Liver (tissue), 9 donors: ENCODE data around the gene CAPN15. TPM values are rescaled to one million over a fixed set of nuclear protein-coding genes. Genes with fewer than 3 reads are reported as not detected.

ENCODE experiments used
- DNase-seq: peaks from one replicate; pipeline ENCODE4 v3.0.0-alpha.2; 2017; ENCODE audit warnings: low spot score
- H3K27ac ChIP-seq, 2 donors: one replicate each; pipeline ENCODE4 v1.7.0; 2013; ENCODE audit warnings: inconsistent platforms in 2 of 2, low read length in 2 of 2, control low read depth in 1 of 2, low read depth in 1 of 2, mild to moderate bottlenecking in 1 of 2
- H3K27me3 ChIP-seq, 4 donors: one replicate each; pipeline versions ENCODE4 v1.6.1 to v1.7.0; 2013; ENCODE audit warnings: low read length in 3 of 4, inconsistent platforms in 1 of 4, mild to moderate bottlenecking in 1 of 4, moderate library complexity in 1 of 4; ENCODE audit not compliant: control insufficient read depth in 4 of 4, insufficient read depth in 4 of 4
- H3K36me3 ChIP-seq, 4 donors: one replicate each; pipeline versions ENCODE4 v1.6.1 to v1.7.0; 2013; ENCODE audit warnings: low read length in 3 of 4, mild to moderate bottlenecking in 3 of 4, low read depth in 1 of 4, moderate library complexity in 1 of 4; ENCODE audit not compliant: control insufficient read depth in 4 of 4, insufficient read depth in 3 of 4
- H3K4me1 ChIP-seq, 4 donors: one replicate each; pipeline versions ENCODE4 v1.6.1 to v1.7.0; 2013; ENCODE audit warnings: low read length in 3 of 4, mild to moderate bottlenecking in 3 of 4, moderate library complexity in 1 of 4; ENCODE audit not compliant: control insufficient read depth in 4 of 4, insufficient read depth in 4 of 4
- H3K4me3 ChIP-seq, 3 donors: one replicate each; pipeline versions ENCODE4 v1.6.1 to v1.7.0; 2013; ENCODE audit warnings: low read length in 3 of 3, control low read depth in 1 of 3, low read depth in 1 of 3, mild to moderate bottlenecking in 1 of 3
- H3K9ac ChIP-seq, 2 donors: one replicate each; pipeline ENCODE4 v1.7.0; 2013; ENCODE audit warnings: low read length in 2 of 2, mild to moderate bottlenecking in 2 of 2, moderate library complexity in 2 of 2, control low read depth in 1 of 2, low read depth in 1 of 2
- H3K9me3 ChIP-seq, 4 donors: one replicate each; pipeline versions ENCODE4 v1.6.1 to v1.7.0; 2013; ENCODE audit warnings: low read length in 3 of 4; ENCODE audit not compliant: control insufficient read depth in 4 of 4
- EGR1 ChIP-seq, 2 donors: IDR thresholded peaks; 2 replicates each; pipeline ENCODE4 v1.6.1; 2016 to 2018; ENCODE audit warnings: antibody characterized with exemption in 2 of 2, low read depth in 2 of 2
- FOXA2 ChIP-seq: IDR thresholded peaks from 2 replicates; pipeline ENCODE4 v1.6.1; 2016; ENCODE audit warnings: antibody characterized with exemption
- HNF4G ChIP-seq: IDR thresholded peaks from 2 replicates; pipeline ENCODE4 v1.6.1; 2016; ENCODE audit warnings: antibody characterized with exemption
- JUND ChIP-seq, 2 donors: IDR thresholded peaks; 2 replicates each; pipeline ENCODE4 v1.6.1; 2016; ENCODE audit warnings: antibody characterized with exemption in 2 of 2
- NR2F2 ChIP-seq: IDR thresholded peaks from 2 replicates; pipeline ENCODE4 v1.6.1; 2016; ENCODE audit warnings: antibody characterized with exemption
- RAD21 ChIP-seq, 2 donors: IDR thresholded peaks; 2 replicates each; pipeline ENCODE4 v1.6.1; 2016; ENCODE audit warnings: antibody characterized with exemption in 2 of 2, mild to moderate bottlenecking in 2 of 2
- RXRA ChIP-seq, 2 donors: IDR thresholded peaks; 2 replicates each; pipeline ENCODE4 v1.6.1; 2017 to 2018; ENCODE audit warnings: antibody characterized with exemption in 2 of 2, mild to moderate bottlenecking in 1 of 2
- SP1 ChIP-seq: IDR thresholded peaks from 2 replicates; pipeline ENCODE4 v1.6.1; 2018; ENCODE audit warnings: antibody characterized with exemption, mild to moderate bottlenecking
- YY1 ChIP-seq: IDR thresholded peaks from 2 replicates; pipeline ENCODE4 v1.6.1; 2016; ENCODE audit warnings: antibody characterized with exemption, mild to moderate bottlenecking
- WGBS: extraction: QIAGEN DNeasy Blood & Tissue Kit; methylation state at CpG from one replicate; pipeline ENCODE4 v1.1.7; 2013; 5-methylcytosine and 5-hydroxymethylcytosine counted together
- polyA plus RNA-seq, 2 donors: library from polyadenylated mRNA; stranded (reverse) in 1 of 2; unstranded in 1 of 2; fragments of 200-250 nt in 1 of 2; fragments of >200 nt in 1 of 2; fragmentation: Nextera tagmentation in 1 of 2; extraction: Ambion mirVana in 1 of 2; gene quantifications; one replicate each; pipeline versions ENCODE4 v1.2.1 to v1.2.3, GENCODE V29; 2013 to 2015
- total RNA-seq, 2 donors: library from RNA; depleted of rRNA; stranded (reverse); fragments of >200 nt; gene quantifications; one replicate each; pipeline ENCODE4 v1.2.3, GENCODE V29; 2014
- TF ChIP-seq, protein P1 (sequence below): IDR thresholded peaks from 2 replicates; pipeline ENCODE4 v1.6.1; 2016; ENCODE audit warnings: antibody characterized with exemption
- TF ChIP-seq, protein P2 (sequence below): IDR thresholded peaks from 2 replicates; pipeline ENCODE4 v1.6.1; 2016; ENCODE audit warnings: antibody characterized with exemption
- TF ChIP-seq, protein P3 (sequence below): IDR thresholded peaks from 2 replicates; pipeline ENCODE4 v1.6.1; 2016; ENCODE audit warnings: antibody characterized with exemption
- TF ChIP-seq, protein P4 (sequence below): fragments of 150-350 bp; IDR thresholded peaks from 2 replicates; pipeline ENCODE4 v1.5.1; 2017; ENCODE audit warnings: improper control_type of control experiment, low read depth, low read length; ENCODE audit not compliant: missing input control
- donor health status: healthy.
- donor health status: healthy.
- donor health status: healthy.
- donor health status: healthy.
- donor health status: healthy.

Gene CAPN15
- total and polyA plus RNA-seq, 4 donors = 5.9 to 37.2 (median 21.6) TPM

DNA sequence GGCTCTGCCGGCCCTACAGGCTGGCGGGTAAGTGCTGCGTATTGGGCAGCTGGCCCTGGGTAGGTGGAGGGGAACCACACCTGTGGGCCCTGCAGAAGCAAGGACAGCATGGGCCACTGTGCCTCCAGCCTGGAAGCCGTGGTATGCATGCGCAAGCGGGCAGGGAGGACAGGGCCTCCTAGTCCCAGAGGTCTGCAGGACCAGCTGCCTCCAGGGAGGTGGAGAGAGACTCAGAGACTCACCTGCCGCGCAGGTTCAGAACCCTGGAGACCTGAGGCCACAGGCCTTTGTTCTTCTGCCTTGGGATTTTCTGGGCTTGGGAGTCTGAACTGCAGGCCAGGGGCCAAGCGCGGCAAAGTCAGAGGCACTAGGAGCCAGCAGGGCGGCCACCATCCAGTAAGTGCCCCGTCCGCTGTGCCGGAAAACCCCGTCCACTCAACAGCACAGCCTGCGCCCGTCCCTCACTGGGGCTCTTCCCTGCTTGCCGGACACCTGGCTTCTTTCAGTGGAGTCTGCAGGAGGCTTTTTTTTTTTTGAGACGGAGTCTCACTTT is 53.5 kb downstream of the CAPN15 start:
- 97% methylated on average over 19 of the region's 19 CpGs for WGBS
- no peak for DNase-seq
- no peaks in the 10 kb centered on the region for H3K9me3 ChIP-seq
- H3K27ac ChIP-seq = no peak overlapping the region
- peaks cover 6 to 29% (median 20%) of the 10 kb centered on the region in 4 donors for H3K4me1 ChIP-seq
- TF ChIP-seq JUND (IDR thresholded peaks at IDR 0.05) (no peak), EGR1 (IDR thresholded peaks at IDR 0.05; ENCODE audit: low read depth in 2 of 2) (no peak), NR2F2 (no peak)
- TF ChIP-seq, protein P1, sequence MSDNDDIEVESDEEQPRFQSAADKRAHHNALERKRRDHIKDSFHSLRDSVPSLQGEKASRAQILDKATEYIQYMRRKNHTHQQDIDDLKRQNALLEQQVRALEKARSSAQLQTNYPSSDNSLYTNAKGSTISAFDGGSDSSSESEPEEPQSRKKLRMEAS = no peak
- TF ChIP-seq, protein P2, sequence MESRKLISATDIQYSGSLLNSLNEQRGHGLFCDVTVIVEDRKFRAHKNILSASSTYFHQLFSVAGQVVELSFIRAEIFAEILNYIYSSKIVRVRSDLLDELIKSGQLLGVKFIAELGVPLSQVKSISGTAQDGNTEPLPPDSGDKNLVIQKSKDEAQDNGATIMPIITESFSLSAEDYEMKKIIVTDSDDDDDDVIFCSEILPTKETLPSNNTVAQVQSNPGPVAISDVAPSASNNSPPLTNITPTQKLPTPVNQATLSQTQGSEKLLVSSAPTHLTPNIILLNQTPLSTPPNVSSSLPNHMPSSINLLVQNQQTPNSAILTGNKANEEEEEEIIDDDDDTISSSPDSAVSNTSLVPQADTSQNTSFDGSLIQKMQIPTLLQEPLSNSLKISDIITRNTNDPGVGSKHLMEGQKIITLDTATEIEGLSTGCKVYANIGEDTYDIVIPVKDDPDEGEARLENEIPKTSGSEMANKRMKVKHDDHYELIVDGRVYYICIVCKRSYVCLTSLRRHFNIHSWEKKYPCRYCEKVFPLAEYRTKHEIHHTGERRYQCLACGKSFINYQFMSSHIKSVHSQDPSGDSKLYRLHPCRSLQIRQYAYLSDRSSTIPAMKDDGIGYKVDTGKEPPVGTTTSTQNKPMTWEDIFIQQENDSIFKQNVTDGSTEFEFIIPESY = no peak
- TF ChIP-seq, protein P3, sequence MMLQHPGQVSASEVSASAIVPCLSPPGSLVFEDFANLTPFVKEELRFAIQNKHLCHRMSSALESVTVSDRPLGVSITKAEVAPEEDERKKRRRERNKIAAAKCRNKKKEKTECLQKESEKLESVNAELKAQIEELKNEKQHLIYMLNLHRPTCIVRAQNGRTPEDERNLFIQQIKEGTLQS = no peak
- TF ChIP-seq, protein P4, sequence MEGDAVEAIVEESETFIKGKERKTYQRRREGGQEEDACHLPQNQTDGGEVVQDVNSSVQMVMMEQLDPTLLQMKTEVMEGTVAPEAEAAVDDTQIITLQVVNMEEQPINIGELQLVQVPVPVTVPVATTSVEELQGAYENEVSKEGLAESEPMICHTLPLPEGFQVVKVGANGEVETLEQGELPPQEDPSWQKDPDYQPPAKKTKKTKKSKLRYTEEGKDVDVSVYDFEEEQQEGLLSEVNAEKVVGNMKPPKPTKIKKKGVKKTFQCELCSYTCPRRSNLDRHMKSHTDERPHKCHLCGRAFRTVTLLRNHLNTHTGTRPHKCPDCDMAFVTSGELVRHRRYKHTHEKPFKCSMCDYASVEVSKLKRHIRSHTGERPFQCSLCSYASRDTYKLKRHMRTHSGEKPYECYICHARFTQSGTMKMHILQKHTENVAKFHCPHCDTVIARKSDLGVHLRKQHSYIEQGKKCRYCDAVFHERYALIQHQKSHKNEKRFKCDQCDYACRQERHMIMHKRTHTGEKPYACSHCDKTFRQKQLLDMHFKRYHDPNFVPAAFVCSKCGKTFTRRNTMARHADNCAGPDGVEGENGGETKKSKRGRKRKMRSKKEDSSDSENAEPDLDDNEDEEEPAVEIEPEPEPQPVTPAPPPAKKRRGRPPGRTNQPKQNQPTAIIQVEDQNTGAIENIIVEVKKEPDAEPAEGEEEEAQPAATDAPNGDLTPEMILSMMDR = no peak
- no peak overlapping the region for H3K9ac ChIP-seq
- no peaks in the 10 kb centered on the region for H3K36me3 ChIP-seq
- no peak overlapping the region for H3K4me3 ChIP-seq
- H3K27me3 ChIP-seq = no peaks in the 10 kb centered on the region

DNA sequence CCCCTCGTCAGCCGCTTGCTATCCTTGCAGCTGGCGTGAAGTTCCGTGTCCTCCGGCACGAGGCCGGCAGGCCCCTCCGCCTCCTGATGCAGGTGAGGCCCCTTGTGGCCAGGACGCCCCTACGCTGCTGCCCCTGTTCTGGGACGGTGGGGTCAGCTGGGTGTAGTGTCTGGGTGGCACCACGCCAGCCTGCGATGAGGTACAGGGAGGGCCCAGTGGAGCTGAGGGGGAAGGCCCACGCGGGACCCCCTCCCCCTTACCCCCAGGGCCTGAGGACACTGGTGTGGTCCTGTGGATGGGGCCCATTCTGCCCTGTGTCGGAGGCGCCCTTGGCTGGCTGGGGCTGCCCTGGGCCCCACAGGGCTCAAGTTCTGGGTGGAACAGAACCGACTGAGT is 54.7 kb downstream of the CAPN15 start:
- no peaks in the 10 kb centered on the region for H3K36me3 ChIP-seq
- DNase-seq = no peak
- H3K27ac ChIP-seq = no peak overlapping the region
- H3K27me3 ChIP-seq = no peaks in the 10 kb centered on the region
- TF ChIP-seq EGR1 (IDR thresholded peaks at IDR 0.05; ENCODE audit: low read depth in 2 of 2) = no peak
- no peak for TF ChIP-seq FOXA2
- peaks cover 11 to 40% (median 31%) of the 10 kb centered on the region in 4 donors for H3K4me1 ChIP-seq
- H3K9me3 ChIP-seq = no peaks in the 10 kb centered on the region
- no peak overlapping the region for H3K4me3 ChIP-seq
- no peak overlapping the region for H3K9ac ChIP-seq
- WGBS = 93% methylated on average over 18 of the region's 18 CpGs

DNA sequence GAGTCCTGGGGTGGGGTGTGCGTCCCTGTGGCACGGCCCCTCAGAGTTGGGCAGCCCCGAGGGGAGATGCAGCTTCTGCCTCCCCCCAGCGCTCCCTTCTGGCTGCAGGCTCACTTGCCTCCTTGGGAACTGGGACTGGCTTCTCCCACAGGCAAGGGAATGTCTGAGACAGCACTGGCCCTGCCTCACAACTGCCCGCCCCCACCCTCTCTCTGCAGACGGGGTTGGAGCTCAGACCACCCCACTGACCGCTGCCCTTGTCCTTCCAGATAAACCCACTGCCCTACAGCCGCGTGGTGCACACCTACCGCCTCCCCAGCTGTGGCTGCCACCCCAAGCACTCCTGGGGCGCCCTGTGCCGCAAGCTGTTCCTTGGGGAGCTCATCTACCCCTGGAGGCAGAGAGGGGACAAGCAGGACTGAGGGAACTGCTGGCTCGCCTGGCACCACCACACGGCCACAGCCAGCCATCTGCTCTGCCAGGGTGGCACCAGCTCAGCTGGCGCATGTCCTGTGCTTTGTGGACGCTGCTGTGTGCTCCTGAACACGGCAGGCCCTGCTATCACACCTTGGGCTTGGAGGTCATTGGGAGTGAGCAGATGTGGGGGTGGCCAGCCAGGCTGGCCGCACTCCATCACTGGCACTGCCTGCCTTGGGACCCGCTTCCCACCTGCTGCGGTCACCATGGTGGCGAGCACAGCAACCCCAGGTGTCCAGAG is 55.3 kb downstream of the CAPN15 start:
- DNase-seq = no peak
- peaks cover 12 to 46% (median 37%) of the 10 kb centered on the region in 4 donors for H3K4me1 ChIP-seq

More for the DNA sequence above, 55.3 kb downstream of the CAPN15 start:
- Histone ChIP-seq H3K27ac (no peak overlapping the region), H3K4me3 (no peak overlapping the region), H3K9me3 (no peaks in the 10 kb centered on the region), H3K9ac (peak overlapping the region in 1 of 2 donors; percentile 12), H3K27me3 (no peaks in the 10 kb centered on the region), H3K36me3 (no peaks in the 10 kb centered on the region)
- no peak for TF ChIP-seq NR2F2
- peak in 1 of 2 donors; percentile 21 for TF ChIP-seq RXRA (IDR thresholded peaks at IDR 0.05)
- TF ChIP-seq SP1 = no peak
- TF ChIP-seq HNF4G = no peak
- peak in 1 of 2 donors; percentile 25 for TF ChIP-seq RAD21 (IDR thresholded peaks at IDR 0.05)
- TF ChIP-seq YY1 = no peak
- WGBS = 77% methylated on average over 21 of the region's 21 CpGs
